ENCODE results near the gene COL6A2. TPM values are rescaled to one million over a fixed set of nuclear protein-coding genes. Genes with fewer than 3 reads are reported as not detected.

COL6A2 gene
- total and polyA plus RNA-seq, 10 of the 15 experiments (the other 5 are each of a cell fraction or from before 2014, with no cell fraction given) = 0.16 to 1.3 (median 0.34) TPM; not detected in 7

DNA sequence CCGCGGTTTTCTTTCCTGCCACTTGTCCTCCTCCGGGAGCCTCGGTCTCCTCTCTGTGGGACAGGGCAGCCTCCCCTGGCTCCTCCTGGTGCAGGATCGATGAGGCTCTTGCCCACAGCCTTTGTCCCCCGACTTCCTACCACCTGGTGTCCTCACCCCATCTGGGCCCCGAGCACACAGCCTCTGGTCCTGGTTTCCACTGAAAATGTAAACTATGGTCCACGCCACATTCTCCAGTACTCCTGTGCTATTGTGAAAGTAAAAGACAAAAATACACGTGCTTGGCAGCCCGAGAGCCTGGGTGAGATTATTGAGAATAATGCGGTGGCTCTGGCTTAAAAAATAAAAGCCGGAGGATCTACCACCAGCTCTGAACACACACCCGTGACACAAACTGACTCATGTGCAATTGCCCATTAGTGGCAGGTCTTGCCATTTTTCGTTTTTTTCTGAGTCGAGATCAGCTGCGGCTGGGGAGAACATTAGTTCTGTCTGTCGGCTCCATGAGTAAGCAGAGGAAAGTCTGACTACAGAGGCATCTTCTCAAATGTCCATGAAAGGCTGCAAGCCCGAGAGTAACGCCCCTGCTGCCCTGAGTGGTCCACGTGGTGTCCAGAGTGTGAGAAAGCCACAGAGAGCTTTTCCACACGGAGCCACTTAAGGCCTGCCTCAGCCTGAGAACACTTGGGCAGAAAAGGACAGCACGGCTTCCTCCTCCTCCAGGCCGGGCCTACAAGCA lies 5.7 kb upstream of the COL6A2 start (continued):
- TF ChIP-seq, protein P1, sequence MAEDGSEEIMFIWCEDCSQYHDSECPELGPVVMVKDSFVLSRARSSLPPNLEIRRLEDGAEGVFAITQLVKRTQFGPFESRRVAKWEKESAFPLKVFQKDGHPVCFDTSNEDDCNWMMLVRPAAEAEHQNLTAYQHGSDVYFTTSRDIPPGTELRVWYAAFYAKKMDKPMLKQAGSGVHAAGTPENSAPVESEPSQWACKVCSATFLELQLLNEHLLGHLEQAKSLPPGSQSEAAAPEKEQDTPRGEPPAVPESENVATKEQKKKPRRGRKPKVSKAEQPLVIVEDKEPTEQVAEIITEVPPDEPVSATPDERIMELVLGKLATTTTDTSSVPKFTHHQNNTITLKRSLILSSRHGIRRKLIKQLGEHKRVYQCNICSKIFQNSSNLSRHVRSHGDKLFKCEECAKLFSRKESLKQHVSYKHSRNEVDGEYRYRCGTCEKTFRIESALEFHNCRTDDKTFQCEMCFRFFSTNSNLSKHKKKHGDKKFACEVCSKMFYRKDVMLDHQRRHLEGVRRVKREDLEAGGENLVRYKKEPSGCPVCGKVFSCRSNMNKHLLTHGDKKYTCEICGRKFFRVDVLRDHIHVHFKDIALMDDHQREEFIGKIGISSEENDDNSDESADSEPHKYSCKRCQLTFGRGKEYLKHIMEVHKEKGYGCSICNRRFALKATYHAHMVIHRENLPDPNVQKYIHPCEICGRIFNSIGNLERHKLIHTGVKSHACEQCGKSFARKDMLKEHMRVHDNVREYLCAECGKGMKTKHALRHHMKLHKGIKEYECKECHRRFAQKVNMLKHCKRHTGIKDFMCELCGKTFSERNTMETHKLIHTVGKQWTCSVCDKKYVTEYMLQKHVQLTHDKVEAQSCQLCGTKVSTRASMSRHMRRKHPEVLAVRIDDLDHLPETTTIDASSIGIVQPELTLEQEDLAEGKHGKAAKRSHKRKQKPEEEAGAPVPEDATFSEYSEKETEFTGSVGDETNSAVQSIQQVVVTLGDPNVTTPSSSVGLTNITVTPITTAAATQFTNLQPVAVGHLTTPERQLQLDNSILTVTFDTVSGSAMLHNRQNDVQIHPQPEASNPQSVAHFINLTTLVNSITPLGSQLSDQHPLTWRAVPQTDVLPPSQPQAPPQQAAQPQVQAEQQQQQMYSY (CRISPR knock-in tag; IDR thresholded peaks at IDR 0.05) = no peak
- TF ChIP-seq ZBTB40 (IDR thresholded peaks at IDR 0.05; ENCODE audit: borderline replicate concordance) (no peak), ASH2L (IDR thresholded peaks at IDR 0.05; ENCODE audit: borderline replicate concordance, low read depth) (no peak), IKZF1 (conservative IDR thresholded peaks at IDR 0.05) (no peak)
- TF ChIP-seq, protein P2, sequence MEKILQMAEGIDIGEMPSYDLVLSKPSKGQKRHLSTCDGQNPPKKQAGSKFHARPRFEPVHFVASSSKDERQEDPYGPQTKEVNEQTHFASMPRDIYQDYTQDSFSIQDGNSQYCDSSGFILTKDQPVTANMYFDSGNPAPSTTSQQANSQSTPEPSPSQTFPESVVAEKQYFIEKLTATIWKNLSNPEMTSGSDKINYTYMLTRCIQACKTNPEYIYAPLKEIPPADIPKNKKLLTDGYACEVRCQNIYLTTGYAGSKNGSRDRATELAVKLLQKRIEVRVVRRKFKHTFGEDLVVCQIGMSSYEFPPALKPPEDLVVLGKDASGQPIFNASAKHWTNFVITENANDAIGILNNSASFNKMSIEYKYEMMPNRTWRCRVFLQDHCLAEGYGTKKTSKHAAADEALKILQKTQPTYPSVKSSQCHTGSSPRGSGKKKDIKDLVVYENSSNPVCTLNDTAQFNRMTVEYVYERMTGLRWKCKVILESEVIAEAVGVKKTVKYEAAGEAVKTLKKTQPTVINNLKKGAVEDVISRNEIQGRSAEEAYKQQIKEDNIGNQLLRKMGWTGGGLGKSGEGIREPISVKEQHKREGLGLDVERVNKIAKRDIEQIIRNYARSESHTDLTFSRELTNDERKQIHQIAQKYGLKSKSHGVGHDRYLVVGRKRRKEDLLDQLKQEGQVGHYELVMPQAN (conservative IDR thresholded peaks at IDR 0.05) = no peak
